ENCODE measurements around the gene MTR. TPM values are rescaled to one million over a fixed set of nuclear protein-coding genes. Genes with fewer than 3 reads are reported as not detected.
"Not testable (repeated sequence)": the region's sequence is repeated elsewhere in the genome, so short reads cannot be mapped to it uniquely, and the experiment has no call there.

MTR gene
- polyA plus RNA-seq, 2 donors: 2.4 to 3.6 TPM

- Histone ChIP-seq H3K4me1 (ENCODE audit: control insufficient read depth in 2 of 2, insufficient read depth in 2 of 2, low read length in 1 of 2) (no peaks in the 10 kb centered on the region), H3K36me3 (ENCODE audit: control insufficient read depth in 2 of 2, insufficient read depth in 2 of 2, low read length in 1 of 2) (peaks cover 15 to 21% of the 10 kb centered on the region in 2 donors), H3K27me3 (ENCODE audit: control insufficient read depth in 1 of 2, insufficient read depth in 2 of 2, low read length in 2 of 2) (no peaks in the 10 kb centered on the region), H3K9me3 (ENCODE audit: control insufficient read depth in 2 of 2, insufficient read depth in 1 of 2, low read depth in 1 of 2, low read length in 1 of 2) (no peaks in the 10 kb centered on the region), H3K4me3 (ENCODE audit: low read depth in 1 of 2, low read length in 2 of 2) (no peak overlapping the region), H3K27ac (ENCODE audit: low read depth in 2 of 2, low read length in 1 of 2) (no peak overlapping the region)
- 83 to 86% methylated on average over 2 of the region's 2 CpGs for WGBS, 2 donors
These were observed 101.6 kb downstream of the MTR start for GRCh38 chr1:236896716-236897115.

- WGBS, 2 donors: 62 to 70% methylated on average over 5 of the region's 5 CpGs
These were observed 110.0 kb downstream of the MTR start for GRCh38 chr1:236904892-236905741.

DNA sequence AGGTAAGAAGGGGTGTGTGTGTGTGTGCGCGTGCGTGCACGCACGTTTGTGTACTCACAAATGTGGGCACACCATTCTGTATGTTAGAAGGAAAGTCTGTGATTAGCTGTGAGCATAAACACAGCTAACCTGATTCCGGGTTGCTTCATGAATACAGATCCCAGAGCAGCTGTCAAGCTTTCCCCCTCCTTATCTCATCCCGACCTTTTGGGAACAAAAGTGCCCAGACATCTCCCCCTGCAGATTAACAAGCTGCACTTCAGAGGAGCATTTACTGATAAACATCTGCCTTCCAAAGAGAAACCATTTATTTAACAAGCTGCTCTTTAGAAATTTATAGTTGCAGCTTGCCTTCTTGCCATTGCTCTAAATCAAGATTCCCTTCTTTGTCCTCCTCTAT lies 112.1 kb downstream of the MTR start:
- Histone ChIP-seq H3K36me3 (ENCODE audit: control insufficient read depth in 2 of 2, insufficient read depth in 2 of 2, low read length in 1 of 2) (no peaks in the 10 kb centered on the region), H3K27me3 (ENCODE audit: control insufficient read depth in 1 of 2, insufficient read depth in 2 of 2, low read length in 2 of 2) (no peaks in the 10 kb centered on the region), H3K4me1 (ENCODE audit: control insufficient read depth in 2 of 2, insufficient read depth in 2 of 2, low read length in 1 of 2) (no peaks in the 10 kb centered on the region), H3K27ac (ENCODE audit: low read depth in 2 of 2, low read length in 1 of 2) (no peak overlapping the region), H3K4me3 (ENCODE audit: low read depth in 1 of 2, low read length in 2 of 2) (no peak overlapping the region), H3K9me3 (ENCODE audit: control insufficient read depth in 2 of 2, insufficient read depth in 1 of 2, low read depth in 1 of 2, low read length in 1 of 2) (peaks cover 0 to 2% of the 10 kb centered on the region in 2 donors)
- 59 to 60% methylated on average over 7 of the region's 7 CpGs for WGBS, 2 donors

More at GRCh38 chr1:236904892-236905741, 110.0 kb downstream of the MTR start:
- H3K27ac ChIP-seq (ENCODE audit: low read depth in 2 of 2, low read length in 1 of 2): no peak overlapping the region
- no peaks in the 10 kb centered on the region for H3K4me1 ChIP-seq (ENCODE audit: control insufficient read depth in 2 of 2, insufficient read depth in 2 of 2, low read length in 1 of 2)
- H3K27me3 ChIP-seq (ENCODE audit: control insufficient read depth in 1 of 2, insufficient read depth in 2 of 2, low read length in 2 of 2): no peaks in the 10 kb centered on the region
- no peak overlapping the region for H3K4me3 ChIP-seq (ENCODE audit: low read depth in 1 of 2, low read length in 2 of 2)
- peaks cover 0 to 3% of the 10 kb centered on the region in 2 donors for H3K36me3 ChIP-seq (ENCODE audit: control insufficient read depth in 2 of 2, insufficient read depth in 2 of 2, low read length in 1 of 2)
- peaks cover 0 to 2% of the 10 kb centered on the region in 2 donors for H3K9me3 ChIP-seq (ENCODE audit: control insufficient read depth in 2 of 2, insufficient read depth in 1 of 2, low read depth in 1 of 2, low read length in 1 of 2)

- Histone ChIP-seq H3K27me3 (ENCODE audit: control insufficient read depth in 1 of 2, insufficient read depth in 2 of 2, low read length in 2 of 2) (no peaks in the 10 kb centered on the region), H3K36me3 (ENCODE audit: control insufficient read depth in 2 of 2, insufficient read depth in 2 of 2, low read length in 1 of 2) (no peaks in the 10 kb centered on the region), H3K4me3 (ENCODE audit: low read depth in 1 of 2, low read length in 2 of 2) (no peak overlapping the region), H3K27ac (ENCODE audit: low read depth in 2 of 2, low read length in 1 of 2) (no peak overlapping the region), H3K9me3 (ENCODE audit: control insufficient read depth in 2 of 2, insufficient read depth in 1 of 2, low read depth in 1 of 2, low read length in 1 of 2) (no peaks in the 10 kb centered on the region), H3K4me1 (ENCODE audit: control insufficient read depth in 2 of 2, insufficient read depth in 2 of 2, low read length in 1 of 2) (no peaks in the 10 kb centered on the region)
- WGBS, 2 donors: 94 to 95% methylated on average over 2 of the region's 2 CpGs
These were observed 113.6 kb downstream of the MTR start for GRCh38 chr1:236908669-236909068.

DNA sequence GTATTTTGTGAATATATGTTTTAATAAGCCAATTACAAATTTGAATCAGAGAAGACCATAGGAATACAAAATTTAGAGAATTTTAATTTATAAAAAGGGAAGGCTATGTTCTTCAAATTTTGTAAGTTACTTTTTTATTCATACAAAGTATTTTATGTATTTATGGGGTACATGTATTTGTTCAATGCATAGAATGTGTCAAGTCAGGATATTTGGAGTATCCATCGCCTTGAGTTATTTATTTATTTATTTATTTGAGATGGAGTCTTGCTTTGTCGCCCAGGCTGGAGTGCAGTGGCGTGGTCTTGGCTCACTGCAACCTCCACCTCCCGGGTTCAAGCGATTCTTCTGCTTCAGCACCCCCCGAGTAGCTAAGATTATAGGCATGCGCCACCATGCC lies 116.0 kb downstream of the MTR start:
- not testable (repeated sequence) for H3K36me3 ChIP-seq (ENCODE audit: control insufficient read depth in 2 of 2, insufficient read depth in 2 of 2, low read length in 1 of 2); H3K4me3 ChIP-seq (ENCODE audit: low read depth in 1 of 2, low read length in 2 of 2); H3K27ac ChIP-seq (ENCODE audit: low read depth in 2 of 2, low read length in 1 of 2); H3K4me1 ChIP-seq (ENCODE audit: control insufficient read depth in 2 of 2, insufficient read depth in 2 of 2, low read length in 1 of 2); H3K9me3 ChIP-seq (ENCODE audit: control insufficient read depth in 2 of 2, insufficient read depth in 1 of 2, low read depth in 1 of 2, low read length in 1 of 2); H3K27me3 ChIP-seq (ENCODE audit: control insufficient read depth in 1 of 2, insufficient read depth in 2 of 2, low read length in 2 of 2)
- 94 to 95% methylated on average over 7 of the region's 7 CpGs for WGBS, 2 donors

GRCh38 chr1:236913371-236914037 lies 118.4 kb downstream of the MTR start:
- Histone ChIP-seq H3K9me3 (ENCODE audit: control insufficient read depth in 2 of 2, insufficient read depth in 1 of 2, low read depth in 1 of 2, low read length in 1 of 2) (no peaks in the 10 kb centered on the region), H3K27ac (ENCODE audit: low read depth in 2 of 2, low read length in 1 of 2) (no peak overlapping the region), H3K4me3 (ENCODE audit: low read depth in 1 of 2, low read length in 2 of 2) (no peak overlapping the region), H3K36me3 (ENCODE audit: control insufficient read depth in 2 of 2, insufficient read depth in 2 of 2, low read length in 1 of 2) (no peaks in the 10 kb centered on the region), H3K4me1 (ENCODE audit: control insufficient read depth in 2 of 2, insufficient read depth in 2 of 2, low read length in 1 of 2) (no peaks in the 10 kb centered on the region), H3K27me3 (ENCODE audit: control insufficient read depth in 1 of 2, insufficient read depth in 2 of 2, low read length in 2 of 2) (no peaks in the 10 kb centered on the region)
- WGBS, 2 donors: 58 to 65% methylated on average over 2 of the region's 2 CpGs

GRCh38 chr1:236914375-236914774 lies 119.3 kb downstream of the MTR start:
- Histone ChIP-seq H3K27me3 (ENCODE audit: control insufficient read depth in 1 of 2, insufficient read depth in 2 of 2, low read length in 2 of 2) (no peaks in the 10 kb centered on the region), H3K27ac (ENCODE audit: low read depth in 2 of 2, low read length in 1 of 2) (no peak overlapping the region), H3K4me1 (ENCODE audit: control insufficient read depth in 2 of 2, insufficient read depth in 2 of 2, low read length in 1 of 2) (no peaks in the 10 kb centered on the region), H3K9me3 (ENCODE audit: control insufficient read depth in 2 of 2, insufficient read depth in 1 of 2, low read depth in 1 of 2, low read length in 1 of 2) (no peaks in the 10 kb centered on the region), H3K36me3 (ENCODE audit: control insufficient read depth in 2 of 2, insufficient read depth in 2 of 2, low read length in 1 of 2) (no peaks in the 10 kb centered on the region), H3K4me3 (ENCODE audit: low read depth in 1 of 2, low read length in 2 of 2) (no peak overlapping the region)
- WGBS, 2 donors: 76 to 85% methylated on average over 2 of the region's 2 CpGs

- Histone ChIP-seq H3K36me3 (ENCODE audit: control insufficient read depth in 2 of 2, insufficient read depth in 2 of 2, low read length in 1 of 2) (no peaks in the 10 kb centered on the region), H3K4me1 (ENCODE audit: control insufficient read depth in 2 of 2, insufficient read depth in 2 of 2, low read length in 1 of 2) (no peaks in the 10 kb centered on the region), H3K27me3 (ENCODE audit: control insufficient read depth in 1 of 2, insufficient read depth in 2 of 2, low read length in 2 of 2) (no peaks in the 10 kb centered on the region), H3K9me3 (ENCODE audit: control insufficient read depth in 2 of 2, insufficient read depth in 1 of 2, low read depth in 1 of 2, low read length in 1 of 2) (no peaks in the 10 kb centered on the region), H3K27ac (ENCODE audit: low read depth in 2 of 2, low read length in 1 of 2) (no peak overlapping the region), H3K4me3 (ENCODE audit: low read depth in 1 of 2, low read length in 2 of 2) (no peak overlapping the region)
- 90 to 91% methylated on average over 5 of the region's 5 CpGs for WGBS, 2 donors
These were observed 121.2 kb downstream of the MTR start for GRCh38 chr1:236916131-236916800.

DNA sequence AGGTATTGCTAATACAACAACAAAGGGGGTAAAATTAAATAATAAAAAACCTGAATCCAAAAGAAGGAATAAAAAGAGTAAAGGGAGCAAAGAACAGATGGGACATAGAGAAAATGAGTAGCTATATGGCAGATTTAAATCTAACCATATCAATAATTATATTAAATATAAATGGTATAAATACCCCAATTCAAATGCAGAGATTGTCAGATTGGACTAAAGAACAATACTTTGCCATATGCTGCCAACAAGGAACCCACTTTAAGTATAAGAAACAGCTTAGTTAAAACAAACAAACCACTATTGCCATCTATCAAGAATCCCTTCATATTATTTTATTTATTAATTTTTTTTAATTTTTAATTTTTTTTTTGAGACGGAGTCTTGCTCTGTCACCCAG lies 122.4 kb downstream of the MTR start:
- no peaks in the 10 kb centered on the region for H3K4me1 ChIP-seq (ENCODE audit: control insufficient read depth in 2 of 2, insufficient read depth in 2 of 2, low read length in 1 of 2)
- H3K36me3 ChIP-seq (ENCODE audit: control insufficient read depth in 2 of 2, insufficient read depth in 2 of 2, low read length in 1 of 2): no peaks in the 10 kb centered on the region
- WGBS, 2 donors: 95 to 100% methylated on average over 1 of the region's 1 CpG
- no peaks in the 10 kb centered on the region for H3K9me3 ChIP-seq (ENCODE audit: control insufficient read depth in 2 of 2, insufficient read depth in 1 of 2, low read depth in 1 of 2, low read length in 1 of 2)
- no peak overlapping the region for H3K4me3 ChIP-seq (ENCODE audit: low read depth in 1 of 2, low read length in 2 of 2)
- H3K27me3 ChIP-seq (ENCODE audit: control insufficient read depth in 1 of 2, insufficient read depth in 2 of 2, low read length in 2 of 2): no peaks in the 10 kb centered on the region
- H3K27ac ChIP-seq (ENCODE audit: low read depth in 2 of 2, low read length in 1 of 2): no peak overlapping the region

Measured in esophagus (tissue), 2 donors.